ENCODE data around the gene MAN2A1.

Gene MAN2A1

GRCh38 chr5:109916481-109917153, 226.9 kb downstream of the MAN2A1 start:
- DNase-seq, result no peak
